PFSK-1 (cell line): Measurements from ENCODE around the gene PLEK.

Experiments
- FOXP2 ChIP-seq: optimal IDR thresholded peaks from 2 replicates; pipeline ENCODE3; 2011; ENCODE audit warnings: borderline replicate concordance, control low read depth, inconsistent platforms; ENCODE audit not compliant: insufficient read depth; ENCODE audit errors: extremely low read length, extremely low read depth
- POLR2AphosphoS5 ChIP-seq: IDR thresholded peaks from 2 replicates; pipeline ENCODE4 v1.6.1; 2012; ENCODE audit warnings: low read depth, mild to moderate bottlenecking, control low read depth, low read length, moderate library complexity
- SIN3A ChIP-seq: IDR thresholded peaks from 2 replicates; pipeline ENCODE4 v1.6.1; 2012; ENCODE audit warnings: mild to moderate bottlenecking, low read length, moderate library complexity, borderline replicate concordance; ENCODE audit not compliant: insufficient read depth
- TAF1 ChIP-seq: IDR thresholded peaks from 2 replicates; pipeline ENCODE4 v1.6.1; 2012; ENCODE audit warnings: low read length, control low read depth, borderline replicate concordance; ENCODE audit not compliant: insufficient read depth
- TF ChIP-seq, protein P1 (sequence below), 2 experiments: IDR thresholded peaks; 2 replicates each; pipeline versions ENCODE4 v1.6.1 to v1.8.0; 2011 to 2012; ENCODE audit warnings: low read depth in 2 of 2, low read length in 2 of 2, control low read depth in 1 of 2, inconsistent platforms in 1 of 2, mild to moderate bottlenecking in 1 of 2, moderate library complexity in 1 of 2; ENCODE audit not compliant: insufficient read depth in 1 of 2

Gene PLEK

DNA sequence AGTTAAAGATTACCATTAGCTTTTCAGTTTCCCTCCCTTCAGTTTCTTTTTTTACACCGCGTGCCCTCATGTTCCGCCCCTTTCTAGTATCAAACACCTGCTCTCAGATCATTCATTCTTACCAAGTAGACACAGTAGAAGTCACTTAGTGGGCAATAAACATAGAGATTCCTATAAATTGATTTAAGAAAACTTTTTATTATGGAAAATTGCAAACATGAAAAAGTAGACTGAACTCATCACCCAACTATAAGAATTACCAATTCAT lies 24.1 kb upstream of the PLEK start:
- TF ChIP-seq TAF1 (no peak), FOXP2 (no peak), POLR2AphosphoS5 (no peak), SIN3A (no peak)

DNA sequence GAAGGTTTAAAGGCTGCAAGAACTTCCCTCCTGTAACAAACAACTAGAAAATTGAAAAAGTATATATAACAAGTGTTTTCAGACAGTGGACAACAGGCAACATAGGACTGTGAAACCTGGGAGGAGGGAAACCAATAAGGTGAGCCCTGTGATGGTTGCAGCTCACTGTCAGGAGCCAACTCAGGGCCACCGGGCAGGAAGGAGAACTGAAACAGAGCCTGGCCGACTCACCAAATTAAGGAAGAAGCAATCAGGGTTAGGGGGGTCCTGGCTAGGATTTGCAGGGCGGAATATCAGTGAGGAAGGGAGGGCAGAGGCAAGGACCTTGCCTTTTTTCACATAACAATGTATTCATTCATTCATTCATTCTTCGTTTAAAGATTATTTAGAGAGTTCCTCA lies 23.5 kb upstream of the PLEK start:
- TF ChIP-seq FOXP2 (no peak), POLR2AphosphoS5 (no peak), SIN3A (no peak), TAF1 (no peak)
- TF ChIP-seq, protein P1, sequence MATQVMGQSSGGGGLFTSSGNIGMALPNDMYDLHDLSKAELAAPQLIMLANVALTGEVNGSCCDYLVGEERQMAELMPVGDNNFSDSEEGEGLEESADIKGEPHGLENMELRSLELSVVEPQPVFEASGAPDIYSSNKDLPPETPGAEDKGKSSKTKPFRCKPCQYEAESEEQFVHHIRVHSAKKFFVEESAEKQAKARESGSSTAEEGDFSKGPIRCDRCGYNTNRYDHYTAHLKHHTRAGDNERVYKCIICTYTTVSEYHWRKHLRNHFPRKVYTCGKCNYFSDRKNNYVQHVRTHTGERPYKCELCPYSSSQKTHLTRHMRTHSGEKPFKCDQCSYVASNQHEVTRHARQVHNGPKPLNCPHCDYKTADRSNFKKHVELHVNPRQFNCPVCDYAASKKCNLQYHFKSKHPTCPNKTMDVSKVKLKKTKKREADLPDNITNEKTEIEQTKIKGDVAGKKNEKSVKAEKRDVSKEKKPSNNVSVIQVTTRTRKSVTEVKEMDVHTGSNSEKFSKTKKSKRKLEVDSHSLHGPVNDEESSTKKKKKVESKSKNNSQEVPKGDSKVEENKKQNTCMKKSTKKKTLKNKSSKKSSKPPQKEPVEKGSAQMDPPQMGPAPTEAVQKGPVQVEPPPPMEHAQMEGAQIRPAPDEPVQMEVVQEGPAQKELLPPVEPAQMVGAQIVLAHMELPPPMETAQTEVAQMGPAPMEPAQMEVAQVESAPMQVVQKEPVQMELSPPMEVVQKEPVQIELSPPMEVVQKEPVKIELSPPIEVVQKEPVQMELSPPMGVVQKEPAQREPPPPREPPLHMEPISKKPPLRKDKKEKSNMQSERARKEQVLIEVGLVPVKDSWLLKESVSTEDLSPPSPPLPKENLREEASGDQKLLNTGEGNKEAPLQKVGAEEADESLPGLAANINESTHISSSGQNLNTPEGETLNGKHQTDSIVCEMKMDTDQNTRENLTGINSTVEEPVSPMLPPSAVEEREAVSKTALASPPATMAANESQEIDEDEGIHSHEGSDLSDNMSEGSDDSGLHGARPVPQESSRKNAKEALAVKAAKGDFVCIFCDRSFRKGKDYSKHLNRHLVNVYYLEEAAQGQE (IDR thresholded peaks at IDR 0.05; ENCODE audit: insufficient read depth in 1 of 2, low read depth in 2 of 2, low read length in 2 of 2) = no peak

DNA sequence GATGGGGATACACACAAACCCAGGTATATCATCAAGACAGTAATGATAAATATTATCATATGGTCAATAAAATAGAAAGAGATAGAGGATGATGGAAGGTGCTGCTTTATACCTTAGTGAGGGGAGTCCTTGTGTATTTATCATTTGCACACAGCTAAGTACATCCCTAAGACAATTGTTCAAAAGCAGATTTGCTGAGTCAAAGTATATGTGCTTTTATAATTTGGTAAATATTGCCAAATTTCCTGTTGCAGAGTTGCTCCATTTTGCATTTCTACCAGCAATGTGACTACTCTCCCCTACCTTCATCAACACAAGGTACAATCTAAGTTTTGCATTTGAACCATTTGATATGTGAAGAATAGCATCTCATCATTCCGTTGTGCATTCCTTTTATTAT lies 22.6 kb upstream of the PLEK start:
- TF ChIP-seq SIN3A (no peak), FOXP2 (no peak), TAF1 (no peak), POLR2AphosphoS5 (no peak)
- TF ChIP-seq, protein P1 (IDR thresholded peaks at IDR 0.05; ENCODE audit: insufficient read depth in 1 of 2, low read depth in 2 of 2, low read length in 2 of 2) = no peak

DNA sequence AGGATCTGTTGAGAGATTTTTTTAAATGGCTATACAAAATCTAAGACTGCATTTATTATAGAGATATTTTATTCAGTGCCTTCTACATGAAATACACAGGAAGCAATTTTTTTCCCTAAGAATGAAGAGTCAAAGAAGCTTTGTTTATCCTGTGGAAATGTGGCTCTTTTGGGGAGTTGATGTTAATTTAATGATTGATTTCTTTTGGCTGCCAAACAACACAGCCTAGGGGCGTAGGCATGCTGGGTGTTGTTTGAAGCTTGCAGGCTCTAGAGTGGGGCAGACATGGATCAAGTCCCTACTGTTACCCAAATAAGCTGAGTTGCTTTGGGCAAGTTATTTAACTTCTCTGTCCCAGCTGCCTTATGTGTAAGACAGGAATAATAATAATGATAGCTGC lies 21.1 kb upstream of the PLEK start:
- no peak for TF ChIP-seq TAF1
- no peak for TF ChIP-seq POLR2AphosphoS5
- TF ChIP-seq SIN3A = no peak
- TF ChIP-seq, protein P1 (IDR thresholded peaks at IDR 0.05; ENCODE audit: insufficient read depth in 1 of 2, low read depth in 2 of 2, low read length in 2 of 2) = no peak
- TF ChIP-seq FOXP2 = no peak

DNA sequence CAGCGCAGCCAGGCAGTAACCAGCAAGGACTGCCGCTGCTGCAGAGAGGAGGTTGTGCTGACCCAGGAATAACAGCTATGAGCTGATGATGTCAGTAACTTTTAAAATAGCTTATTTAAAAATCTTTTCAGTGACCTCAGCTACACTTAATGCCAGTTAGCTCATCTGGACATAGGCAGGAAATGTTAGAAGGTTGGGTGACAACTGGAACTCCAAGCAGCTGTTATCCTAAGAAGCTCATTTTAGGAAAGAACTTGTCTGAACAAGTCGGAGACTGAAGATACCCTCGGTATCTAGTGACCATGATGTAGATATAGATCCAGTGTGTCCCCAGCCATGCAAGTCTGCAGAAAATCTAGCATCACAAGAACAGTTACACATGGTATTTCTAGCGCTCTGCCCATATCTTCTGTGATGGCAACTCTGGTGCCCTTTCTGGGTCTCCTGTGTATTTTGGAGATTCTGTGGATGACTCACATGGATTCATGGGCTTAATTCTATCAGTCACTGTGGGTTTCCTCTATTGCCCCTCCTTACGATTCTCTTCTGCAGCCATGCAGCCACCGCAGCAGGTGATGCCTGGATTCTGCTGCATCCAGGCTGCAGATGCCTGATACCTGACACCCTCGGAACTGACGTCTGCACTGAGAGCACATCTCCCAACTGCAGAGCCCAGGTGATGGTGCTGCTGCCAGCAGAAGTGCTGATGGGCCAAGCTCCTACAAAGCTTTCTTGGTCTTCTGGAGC lies 19.8 kb upstream of the PLEK start:
- TF ChIP-seq FOXP2 (no peak), TAF1 (no peak), POLR2AphosphoS5 (no peak), SIN3A (no peak)
- TF ChIP-seq, protein P1 (IDR thresholded peaks at IDR 0.05; ENCODE audit: insufficient read depth in 1 of 2, low read depth in 2 of 2, low read length in 2 of 2) = no peak
